Measurements from ENCODE around the gene ZNF790.
A peak's percentile ranks its signal among the peaks of the same experiment; 100 is the strongest.
"Not testable (repeated sequence)": the region's sequence is repeated elsewhere in the genome, so short reads cannot be mapped to it uniquely, and the experiment has no call there.

Gene ZNF790
- total RNA-seq, result 21.8 to 26.5 reads per million in 2 donors

DNA sequence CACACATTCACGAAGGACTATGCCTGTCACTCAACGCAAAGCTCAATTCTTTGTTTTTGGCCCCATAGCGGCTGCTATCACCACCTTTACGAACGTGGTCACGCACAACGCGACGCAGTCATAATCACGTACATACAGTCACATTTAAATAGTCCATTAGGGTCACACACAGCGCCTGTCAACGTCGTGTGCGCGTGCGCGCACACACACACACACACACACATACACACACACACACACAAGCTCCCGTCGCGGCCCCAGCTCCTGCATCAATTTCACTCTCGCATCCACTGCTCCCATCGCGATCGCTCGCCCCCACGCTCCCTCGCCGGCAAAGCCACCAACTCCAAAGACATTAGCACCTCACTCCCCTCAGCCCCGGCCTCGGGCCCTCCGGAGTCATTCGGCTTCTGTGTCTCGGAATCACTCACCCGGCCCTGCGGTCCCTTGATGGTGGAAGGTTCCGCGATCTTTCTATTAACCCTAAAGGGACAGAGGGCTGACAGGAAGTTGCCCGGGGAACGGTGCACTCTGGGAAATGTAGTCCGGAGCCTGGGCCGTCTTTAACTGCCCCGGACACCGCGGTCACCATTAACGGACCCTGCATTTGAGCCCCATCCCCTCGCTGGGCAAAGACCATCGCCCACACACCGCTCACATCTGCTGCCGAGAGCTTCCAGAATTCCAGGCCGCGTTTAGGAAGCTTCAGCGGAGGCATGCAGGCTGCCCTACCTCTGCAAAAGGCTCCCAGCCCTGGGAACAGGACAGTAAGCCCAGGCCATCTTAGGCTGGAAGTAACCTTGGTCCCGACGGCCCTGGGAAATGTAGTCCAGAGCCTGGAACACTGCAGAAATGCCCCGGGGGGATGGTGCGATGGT, at the start of gene ZNF790:
TSS of gene ZNF790 (minus strand) at position 482 of the 878 bp plus-strand sequence. CDS start 12,768 bp downstream, outside the sequence.
- peak; percentile 47 for DNase-seq

DNA sequence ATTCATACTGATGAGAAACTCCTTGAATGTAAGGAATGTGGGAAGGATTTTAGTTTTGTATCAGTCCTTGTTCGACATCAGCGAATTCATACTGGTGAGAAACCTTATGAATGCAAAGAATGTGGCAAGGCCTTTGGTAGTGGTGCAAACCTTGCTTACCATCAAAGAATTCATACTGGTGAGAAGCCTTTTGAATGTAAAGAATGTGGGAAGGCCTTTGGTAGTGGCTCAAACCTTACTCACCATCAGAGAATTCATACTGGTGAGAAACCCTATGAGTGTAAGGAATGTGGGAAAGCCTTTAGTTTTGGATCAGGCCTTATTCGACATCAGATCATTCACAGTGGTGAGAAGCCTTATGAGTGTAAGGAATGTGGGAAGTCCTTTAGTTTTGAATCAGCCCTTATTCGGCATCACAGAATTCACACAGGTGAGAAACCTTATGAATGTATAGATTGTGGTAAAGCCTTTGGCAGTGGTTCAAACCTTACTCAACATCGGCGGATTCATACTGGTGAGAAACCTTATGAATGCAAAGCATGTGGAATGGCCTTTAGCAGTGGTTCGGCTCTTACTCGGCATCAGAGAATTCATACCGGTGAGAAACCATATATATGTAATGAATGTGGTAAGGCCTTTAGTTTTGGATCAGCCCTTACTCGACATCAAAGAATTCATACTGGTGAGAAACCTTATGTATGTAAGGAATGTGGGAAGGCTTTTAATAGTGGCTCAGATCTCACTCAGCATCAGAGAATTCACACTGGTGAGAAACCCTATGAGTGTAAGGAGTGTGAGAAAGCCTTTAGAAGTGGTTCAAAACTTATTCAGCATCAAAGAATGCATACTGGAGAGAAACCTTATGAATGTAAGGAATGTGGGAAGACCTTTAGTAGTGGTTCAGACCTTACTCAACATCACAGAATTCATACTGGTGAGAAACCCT, 39.1 kb upstream of the ZNF790 start:
- no peak for DNase-seq

DNA sequence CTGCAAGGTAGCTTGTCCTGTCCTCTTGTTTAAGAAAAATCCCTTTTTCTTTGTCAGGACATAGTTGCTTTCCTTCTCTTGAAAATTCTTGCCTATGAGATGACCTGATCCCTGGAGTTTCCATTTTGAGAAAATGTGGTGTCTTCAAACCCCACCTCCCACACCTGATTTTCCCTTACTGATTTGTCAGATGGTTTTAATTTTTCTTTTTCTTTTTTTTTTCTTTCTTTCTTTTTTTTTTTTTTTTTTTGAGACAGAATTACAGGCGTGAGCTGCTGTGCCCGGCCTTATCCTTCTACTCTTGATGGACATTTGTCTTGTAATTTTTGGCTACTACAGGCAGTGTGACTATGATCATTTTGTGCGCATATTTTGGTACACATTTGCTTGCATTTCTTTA, 13.7 kb upstream of the ZNF790 start:
- DNase-seq, result no peak

DNA sequence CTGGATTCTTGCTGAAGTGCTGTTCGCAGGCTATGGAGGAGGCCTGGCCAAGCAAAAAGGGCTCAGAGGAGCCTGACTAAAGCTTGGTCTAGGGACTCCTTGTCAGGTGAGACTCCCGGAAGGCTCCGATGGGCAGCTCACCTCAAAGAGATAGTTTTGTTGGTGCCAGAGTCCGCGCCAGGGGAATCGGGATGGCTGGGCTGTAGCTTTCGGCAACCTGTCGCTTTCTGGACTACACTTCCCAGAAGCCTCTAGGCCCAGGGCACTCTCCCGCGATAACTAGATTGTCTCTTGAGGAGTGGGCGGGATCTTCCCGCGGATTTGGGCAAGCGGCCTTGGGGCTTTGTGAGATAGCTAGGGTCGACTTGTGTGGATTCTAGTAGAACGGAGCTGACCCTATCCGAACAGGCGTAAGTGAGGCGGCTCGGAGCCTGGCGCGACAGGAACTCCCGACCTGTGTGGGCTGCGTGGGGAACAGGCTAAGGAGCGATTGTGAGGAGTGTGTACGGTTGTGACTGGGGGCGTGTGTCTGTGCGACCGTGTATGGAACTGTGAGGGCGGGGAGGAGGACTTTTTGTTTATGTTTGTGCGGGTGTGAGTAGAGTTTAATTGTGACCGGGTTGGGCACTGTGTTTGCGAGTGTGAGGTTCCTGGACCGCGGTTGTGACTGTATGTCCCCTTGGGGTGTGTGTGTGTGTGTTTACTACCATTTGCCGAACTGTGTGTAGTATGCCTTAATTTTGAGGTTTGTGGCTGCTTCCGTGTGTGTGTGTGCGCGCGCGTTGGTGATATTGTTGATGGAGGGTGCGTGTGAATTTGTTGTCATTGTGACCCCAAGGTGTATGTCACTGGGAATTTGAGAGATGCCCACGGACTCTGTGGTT, 12.6 kb upstream of the ZNF790 start, which contains the start of gene ZNF345:
TSS of gene ZNF345 (plus strand) at position 318 of the 884 bp plus-strand sequence. CDS start 25,955 bp downstream, outside the sequence.
- peak; percentile 25 for DNase-seq

DNA sequence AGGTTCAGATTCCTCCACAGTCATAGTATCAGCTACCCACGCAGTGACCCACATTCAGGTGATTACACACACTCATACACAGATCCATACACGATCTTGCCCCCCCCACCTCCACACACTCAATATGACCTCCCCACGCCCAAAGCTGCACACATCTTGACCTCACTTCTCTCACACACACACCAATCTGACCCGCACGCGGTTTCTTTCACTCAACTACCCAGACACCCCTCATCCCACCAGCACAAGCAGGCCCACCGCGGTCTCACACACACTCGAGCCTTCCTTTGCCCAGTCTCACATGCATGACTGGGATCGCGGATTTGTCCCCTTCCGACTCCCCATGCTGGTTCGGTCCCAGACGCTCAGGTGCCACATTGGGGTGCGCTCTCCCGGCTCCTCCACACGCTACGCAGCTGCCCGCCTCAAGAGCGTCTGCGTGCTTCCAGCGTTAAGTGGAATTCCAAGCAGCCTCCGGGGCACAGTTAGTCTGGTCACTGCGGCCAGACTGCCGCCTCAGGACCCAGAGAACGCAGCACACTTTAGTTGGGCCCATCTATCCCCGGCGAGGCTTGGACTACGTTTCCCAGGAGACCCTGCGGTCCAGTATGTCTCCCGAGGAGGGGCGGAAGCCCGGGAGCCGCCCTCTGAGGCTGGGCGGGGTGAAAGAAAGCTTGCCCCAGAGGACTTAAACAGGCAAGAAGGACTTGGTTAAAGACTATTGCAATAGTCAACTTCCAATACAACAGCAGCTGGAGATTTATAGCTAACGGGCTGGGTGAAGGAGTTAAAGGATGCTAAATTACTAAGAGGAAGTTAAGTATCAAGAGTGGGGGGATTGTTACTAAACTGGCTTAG, 11.7 kb upstream of the ZNF790 start:
- peak; percentile 72 for DNase-seq

DNA sequence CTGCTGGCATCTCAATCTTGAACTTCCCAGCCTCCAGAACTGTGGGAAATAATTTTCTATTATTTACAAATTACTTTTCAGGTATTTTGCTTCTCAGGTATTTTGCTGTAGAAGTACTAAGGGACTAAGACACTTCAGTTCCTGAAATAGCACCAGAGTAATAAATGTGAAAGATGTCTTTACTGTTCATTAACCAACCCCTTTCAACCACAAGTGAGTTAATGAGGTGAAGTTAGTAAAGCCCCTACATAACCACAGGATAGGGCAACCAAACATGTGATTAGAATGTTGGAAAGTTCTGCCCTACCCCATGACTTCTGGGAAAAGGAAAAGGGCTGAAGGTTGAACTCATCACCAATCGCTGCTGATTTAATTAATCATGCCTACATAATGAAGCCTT, 9.8 kb upstream of the ZNF790 start:
- no peak for DNase-seq

DNA sequence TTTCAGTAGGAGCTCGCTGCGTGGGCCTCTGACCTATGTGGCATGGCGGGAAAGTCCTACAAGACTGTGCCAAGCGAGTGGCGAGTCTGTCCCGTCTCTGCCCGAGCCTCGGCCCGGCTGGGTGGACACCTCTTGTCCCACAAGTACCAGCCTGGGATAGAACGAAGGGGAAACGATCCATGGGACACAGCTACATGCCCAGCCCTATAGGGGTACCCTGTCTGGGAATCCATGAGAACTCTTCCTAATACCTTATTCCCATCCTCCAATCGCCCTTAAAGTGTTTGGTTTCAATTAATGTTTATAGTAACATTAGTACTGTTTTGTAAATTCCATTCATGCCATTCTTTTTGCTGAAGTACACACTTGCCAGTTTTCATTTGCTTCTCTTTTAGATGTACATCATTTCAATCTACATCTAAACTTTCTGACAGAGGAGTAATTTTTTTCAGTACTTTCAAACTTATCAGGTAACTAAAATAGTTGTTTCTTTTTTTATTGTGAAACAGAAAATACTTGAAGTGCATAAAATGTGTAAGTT, 667 bp upstream of the ZNF790 start:
- DNase-seq, result peak; percentile 6

DNA sequence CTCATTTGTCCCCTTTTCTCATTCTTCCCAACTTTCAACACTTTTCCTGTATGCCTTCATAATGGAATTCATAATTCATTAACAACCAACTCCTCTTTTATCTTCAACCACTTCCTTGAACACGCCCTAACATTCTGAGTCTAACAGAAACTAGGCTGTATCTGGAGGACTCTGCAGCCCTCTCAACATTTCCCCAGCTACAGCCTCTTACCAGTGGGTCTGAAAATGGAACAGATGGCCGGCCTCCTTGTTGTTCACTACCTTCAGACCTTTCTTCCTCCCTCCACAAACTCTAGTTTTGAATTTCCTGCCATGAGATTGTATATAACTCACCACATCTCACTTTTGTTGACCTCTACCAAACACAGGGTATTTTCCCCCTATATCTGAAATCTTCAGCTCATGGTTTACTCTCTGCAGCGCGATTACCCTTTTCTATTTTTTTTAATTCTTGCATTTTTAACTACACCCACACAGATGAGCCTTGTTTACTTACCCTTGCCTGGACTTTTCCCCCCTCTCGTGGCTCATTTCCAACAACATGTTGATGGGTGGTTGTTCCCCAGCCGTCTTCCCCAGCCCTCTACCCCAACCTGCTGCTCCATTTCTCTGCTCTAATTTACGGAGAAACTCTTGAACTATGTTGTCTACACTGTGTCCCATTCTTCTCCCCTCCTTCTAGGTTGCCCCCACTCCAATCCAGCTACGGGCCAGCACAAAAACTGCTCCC, 846 bp downstream of the ZNF790 start:
- DNase-seq, result no peak

DNA sequence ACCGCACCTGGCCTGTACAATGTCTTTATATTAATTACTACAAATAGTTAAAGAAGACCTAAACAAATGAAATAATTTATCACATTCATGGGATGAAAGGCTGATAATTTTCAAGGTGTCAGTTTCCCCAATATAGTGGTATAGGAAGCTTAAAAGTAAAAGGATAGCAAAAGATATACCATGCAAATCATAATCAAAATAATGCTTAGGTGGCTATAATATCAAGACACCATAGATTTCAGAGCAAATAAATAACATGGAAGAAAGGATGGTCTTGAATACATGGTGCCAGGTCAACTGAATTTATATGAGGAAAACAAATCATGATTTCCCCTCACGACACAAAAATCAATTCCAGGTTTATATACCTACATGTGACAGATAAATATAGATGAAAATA, 4.8 kb downstream of the ZNF790 start:
- no peak for DNase-seq

DNA sequence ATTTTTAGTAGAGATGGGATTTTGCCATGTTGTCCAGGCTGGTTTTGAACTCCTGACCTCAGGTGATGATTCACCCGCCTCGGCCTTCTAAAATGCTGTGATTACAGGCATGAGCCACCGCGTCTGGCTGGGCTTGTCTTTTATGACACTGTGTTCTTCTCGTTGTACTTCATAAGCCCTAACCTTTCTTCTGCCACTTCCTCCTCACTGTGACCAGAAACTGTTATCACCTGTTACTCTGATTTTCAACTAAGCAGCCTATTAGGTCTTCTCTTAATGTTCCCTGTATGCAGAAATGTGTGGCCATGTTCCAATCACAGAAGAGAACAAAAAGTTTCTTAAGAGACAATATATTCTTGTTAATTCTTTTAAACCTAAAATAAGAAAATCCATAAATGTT, 16.4 kb downstream of the ZNF790 start:
- no peak for DNase-seq

DNA sequence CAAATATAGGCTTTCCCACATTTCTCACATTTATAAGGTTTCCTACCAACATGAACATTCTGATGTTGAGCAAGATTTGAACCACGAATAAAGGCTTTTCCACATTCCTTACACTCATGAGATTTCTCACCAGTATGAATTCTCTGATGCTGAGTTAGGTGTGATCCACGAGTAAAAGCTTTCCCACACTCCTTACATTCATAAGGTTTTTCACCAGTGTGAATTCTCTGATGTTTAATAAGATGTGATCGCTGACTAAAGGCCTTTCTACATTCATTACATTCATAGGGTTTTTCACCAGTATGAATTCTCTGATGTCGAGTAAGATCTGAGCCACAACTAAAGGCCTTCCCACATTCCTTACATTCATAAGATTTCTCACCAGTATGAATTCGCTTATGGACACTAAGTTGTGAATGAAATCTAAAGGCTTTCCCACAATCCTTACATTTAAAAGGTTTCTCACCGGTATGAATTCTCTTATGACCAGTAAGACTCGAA, 19.0 kb downstream of the ZNF790 start:
- DNase-seq, result no peak

DNA sequence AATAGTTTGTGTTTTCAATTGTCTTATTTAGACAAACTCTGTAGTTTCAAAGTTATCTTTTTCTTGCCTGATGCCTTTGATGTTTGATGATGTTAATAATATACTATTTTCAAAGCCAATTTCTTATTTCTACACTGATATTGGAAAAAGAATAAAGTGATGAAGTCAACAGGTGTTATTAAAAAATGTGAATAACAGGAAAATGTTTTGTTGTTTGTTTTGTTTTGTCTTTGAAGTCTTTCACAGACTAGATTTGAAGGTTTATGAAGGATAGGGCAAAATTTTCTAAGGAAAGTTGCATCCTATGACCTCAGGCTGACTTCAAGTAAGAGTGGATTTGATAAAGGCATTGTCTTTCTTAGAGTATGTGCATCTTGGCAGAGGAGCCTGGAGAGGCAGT, 31.2 kb downstream of the ZNF790 start:
- no peak for DNase-seq

DNA sequence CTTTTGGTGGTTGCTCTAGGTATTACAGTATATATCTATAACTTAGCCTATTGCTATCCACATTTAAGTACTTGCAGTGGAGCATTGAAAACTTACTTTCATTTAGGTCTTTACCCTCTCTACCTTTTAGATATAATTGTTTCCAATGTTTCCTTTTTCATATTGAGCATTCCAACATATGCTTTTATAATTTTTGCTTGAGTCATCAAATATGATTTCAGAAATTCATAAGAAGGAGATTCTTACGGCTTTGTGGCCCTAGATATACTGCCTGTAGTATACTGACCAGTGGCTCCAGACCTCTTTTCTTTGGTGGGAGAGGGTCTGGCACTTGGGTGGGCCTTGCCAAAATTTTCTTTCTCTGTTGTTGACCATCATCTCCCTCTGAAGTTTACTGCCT, 32.8 kb downstream of the ZNF790 start:
- DNase-seq, result no peak

DNA sequence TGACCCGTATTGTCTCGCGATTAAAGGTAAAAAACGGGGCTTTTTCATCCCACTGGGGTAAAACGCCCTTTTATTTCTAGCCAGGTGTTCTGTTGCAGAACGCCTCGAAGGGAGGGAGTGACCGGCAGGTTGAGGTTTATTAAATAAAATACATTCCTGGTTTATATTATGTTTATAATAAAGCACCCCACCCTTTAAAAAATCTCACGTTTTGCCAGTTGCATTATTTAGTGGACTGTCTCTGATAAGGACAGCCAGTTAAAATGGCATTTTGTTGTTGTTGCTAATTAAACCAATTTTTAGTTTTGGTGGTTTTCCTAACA, 40.4 kb downstream of the ZNF790 start:
- no peak for DNase-seq

DNA sequence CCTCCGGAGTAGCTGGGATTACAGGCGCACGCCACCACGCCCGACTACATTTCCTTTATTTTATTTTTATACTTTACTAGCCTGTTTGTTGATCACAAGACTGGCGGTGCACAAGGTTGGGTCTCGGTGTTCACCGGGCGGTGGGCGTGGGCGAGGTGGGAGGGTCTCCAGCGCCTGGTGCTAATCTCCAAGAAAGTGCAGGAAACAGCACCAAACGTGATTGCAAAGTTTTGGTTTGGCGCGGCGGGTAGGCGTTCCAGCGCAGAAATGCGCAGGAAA, 41.5 kb downstream of the ZNF790 start:
- no peak for DNase-seq

DNA sequence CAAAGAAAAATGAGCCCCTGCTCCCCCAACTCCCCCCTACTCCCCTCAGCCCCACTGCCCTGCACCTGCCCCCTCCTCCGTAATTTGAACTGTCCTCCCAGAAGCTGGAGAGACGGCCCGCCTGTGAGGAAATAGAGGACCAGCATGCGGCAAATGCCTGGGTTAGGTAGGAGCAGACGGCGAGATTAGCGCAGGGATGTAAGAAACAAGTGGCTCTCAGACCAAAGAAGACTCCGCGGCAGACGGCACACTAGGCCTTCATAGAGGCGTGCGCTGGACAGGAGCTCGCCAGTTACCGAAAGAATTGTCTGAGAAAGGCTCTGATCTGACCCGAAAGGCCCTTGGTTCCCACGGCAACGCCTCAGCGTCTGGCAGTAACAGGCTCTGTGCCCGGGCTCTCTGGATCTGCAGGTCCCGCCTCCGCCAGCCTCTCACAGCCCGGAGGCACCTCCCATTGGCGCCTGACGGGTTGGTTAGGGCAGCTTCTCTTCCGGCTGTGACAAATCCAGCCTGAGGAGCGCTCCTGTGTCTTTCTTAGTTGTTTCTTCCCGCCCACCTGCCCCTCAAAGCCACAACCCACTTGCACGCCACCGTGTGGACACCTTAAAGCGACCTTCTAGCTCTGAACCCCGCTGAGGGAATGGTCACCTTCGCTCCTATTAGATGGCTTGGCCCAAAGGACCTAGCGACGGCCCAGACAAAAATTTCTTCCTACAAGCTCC, 46.6 kb downstream of the ZNF790 start:
- not testable (repeated sequence) for DNase-seq

DNA sequence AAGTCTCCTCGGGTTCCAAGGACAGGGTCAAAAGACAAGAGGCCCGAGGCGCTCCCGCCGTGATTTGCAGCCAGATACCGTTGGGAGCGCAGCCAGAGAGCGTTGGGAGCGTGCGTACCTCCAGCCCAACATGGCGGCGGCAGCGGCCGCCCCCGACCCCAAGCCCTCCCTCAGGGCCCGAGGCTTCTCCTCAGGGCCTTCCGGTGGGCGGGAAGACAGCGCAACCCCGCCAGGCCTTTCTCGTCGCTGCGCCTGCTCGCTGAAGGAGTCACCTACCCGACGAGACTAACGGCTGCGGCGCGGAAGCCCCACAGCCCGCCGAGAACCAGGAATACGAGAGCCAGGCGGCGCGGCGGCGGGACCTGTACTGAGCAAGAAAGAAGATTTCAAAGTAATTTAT, 62.4 kb downstream of the ZNF790 start:
- DNase-seq, result no peak

DNA sequence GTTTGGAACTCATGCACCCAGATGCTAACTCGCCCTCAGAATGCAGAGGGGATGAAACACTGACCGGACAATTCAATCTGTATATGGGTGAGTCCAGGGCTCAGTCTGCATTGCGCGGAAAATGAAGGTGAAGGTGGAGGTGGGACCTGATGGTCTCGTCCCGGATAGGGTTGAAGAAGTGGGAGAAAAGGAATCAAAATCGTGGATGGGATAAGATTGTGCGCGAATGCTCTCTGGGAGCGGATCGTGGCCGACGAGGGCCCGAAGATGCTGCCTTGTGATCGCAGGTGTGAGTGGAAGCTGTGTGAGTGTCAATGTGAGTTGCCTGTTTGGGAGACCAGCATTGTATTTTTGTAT, 65.0 kb downstream of the ZNF790 start:
- no peak for DNase-seq

DNA sequence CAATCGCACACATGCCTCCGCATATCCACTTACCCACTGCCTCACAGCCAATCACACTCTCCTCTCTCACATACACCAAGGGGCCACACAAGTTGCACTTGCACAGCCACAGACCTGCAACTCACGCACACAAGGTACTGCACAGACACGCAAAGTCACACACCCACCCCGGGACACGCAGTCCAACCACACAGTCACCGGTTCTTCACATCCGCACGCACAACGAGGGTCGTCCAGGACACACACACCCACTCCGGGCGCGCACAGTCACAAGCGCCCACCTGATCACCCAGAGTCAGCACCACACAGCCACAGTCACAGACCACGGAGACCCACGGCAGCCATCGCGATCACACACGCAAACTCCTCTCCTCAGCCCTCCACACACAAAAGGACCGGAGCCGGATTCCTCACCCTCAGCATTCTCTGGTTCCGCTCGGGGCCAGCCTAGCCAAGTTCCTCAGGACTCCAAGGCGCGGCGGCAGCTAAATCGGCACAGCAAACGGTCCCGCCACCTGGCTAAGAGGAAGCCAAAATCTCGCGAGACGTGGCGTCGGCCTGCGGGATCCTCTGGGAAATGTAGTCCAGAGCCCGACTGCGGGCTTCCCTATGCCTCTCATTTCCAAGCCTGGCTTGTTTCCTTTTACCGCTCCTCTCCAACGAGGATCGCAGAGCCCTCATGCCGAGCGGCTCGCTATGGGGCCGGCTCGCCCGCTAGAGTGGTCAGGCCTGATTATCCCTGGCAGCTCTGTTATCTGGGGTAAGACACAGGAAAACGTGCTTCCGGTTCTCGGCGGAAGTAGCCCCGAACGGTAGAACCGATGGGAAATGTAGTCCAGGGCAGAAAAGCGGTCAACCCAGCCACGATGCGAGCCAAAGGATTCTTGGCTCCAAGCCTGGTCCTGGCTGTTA, 65.6 kb downstream of the ZNF790 start, which contains the start of gene ZNF850:
TSS of gene ZNF850 (minus strand) at position 497 of the 912 bp plus-strand sequence. CDS start 10,201 bp downstream, outside the sequence.
- DNase-seq, result peak; percentile 80
